PFSK-1 (cell line): ENCODE data around the gene ADAMTSL4.

ENCODE experiments used
- FOXP2 ChIP-seq: optimal IDR thresholded peaks from 2 replicates; pipeline ENCODE3; 2011; ENCODE audit warnings: borderline replicate concordance, control low read depth, inconsistent platforms; ENCODE audit not compliant: insufficient read depth; ENCODE audit errors: extremely low read length, extremely low read depth
- POLR2AphosphoS5 ChIP-seq: IDR thresholded peaks from 2 replicates; pipeline ENCODE4 v1.6.1; 2012; ENCODE audit warnings: low read depth, mild to moderate bottlenecking, control low read depth, low read length, moderate library complexity
- SIN3A ChIP-seq: IDR thresholded peaks from 2 replicates; pipeline ENCODE4 v1.6.1; 2012; ENCODE audit warnings: mild to moderate bottlenecking, low read length, moderate library complexity, borderline replicate concordance; ENCODE audit not compliant: insufficient read depth
- TAF1 ChIP-seq: IDR thresholded peaks from 2 replicates; pipeline ENCODE4 v1.6.1; 2012; ENCODE audit warnings: low read length, control low read depth, borderline replicate concordance; ENCODE audit not compliant: insufficient read depth
- TF ChIP-seq, protein P1 (sequence below), 2 experiments: IDR thresholded peaks; 2 replicates each; pipeline versions ENCODE4 v1.6.1 to v1.8.0; 2011 to 2012; ENCODE audit warnings: low read depth in 2 of 2, low read length in 2 of 2, control low read depth in 1 of 2, inconsistent platforms in 1 of 2, mild to moderate bottlenecking in 1 of 2, moderate library complexity in 1 of 2; ENCODE audit not compliant: insufficient read depth in 1 of 2

Gene ADAMTSL4

DNA sequence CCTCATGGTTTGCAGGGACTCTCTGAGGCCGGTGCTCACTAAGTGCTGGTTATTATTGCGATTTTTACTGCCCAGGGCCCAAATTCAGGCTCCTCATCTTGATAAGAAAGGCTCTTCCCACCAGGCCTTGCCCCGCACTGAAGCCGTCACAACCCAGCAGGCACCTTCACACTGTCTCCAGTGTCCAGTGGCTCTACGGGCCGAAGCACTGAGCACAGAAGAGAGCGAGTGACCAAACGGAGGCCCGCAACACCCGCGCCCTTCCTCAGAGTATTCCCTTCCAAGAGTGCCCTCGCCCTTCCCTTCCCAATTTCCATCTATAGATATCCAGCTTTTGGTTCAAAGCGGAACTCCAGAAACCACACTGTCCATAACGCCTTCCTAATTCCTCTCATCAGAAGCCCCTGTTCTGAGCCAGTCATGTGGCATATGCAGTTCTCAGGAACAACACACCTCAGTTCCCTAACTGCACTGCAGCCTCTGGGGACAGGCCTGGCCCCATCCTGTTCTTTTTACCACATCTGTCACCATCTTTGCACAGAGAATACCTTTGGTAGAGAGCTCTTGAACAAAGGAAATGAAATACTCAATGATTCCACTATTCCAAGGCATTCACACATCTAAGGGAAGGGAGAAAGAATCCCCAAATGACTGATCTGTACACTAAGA lies 18.6 kb upstream of the ADAMTSL4 start:
- no peak for TF ChIP-seq FOXP2

DNA sequence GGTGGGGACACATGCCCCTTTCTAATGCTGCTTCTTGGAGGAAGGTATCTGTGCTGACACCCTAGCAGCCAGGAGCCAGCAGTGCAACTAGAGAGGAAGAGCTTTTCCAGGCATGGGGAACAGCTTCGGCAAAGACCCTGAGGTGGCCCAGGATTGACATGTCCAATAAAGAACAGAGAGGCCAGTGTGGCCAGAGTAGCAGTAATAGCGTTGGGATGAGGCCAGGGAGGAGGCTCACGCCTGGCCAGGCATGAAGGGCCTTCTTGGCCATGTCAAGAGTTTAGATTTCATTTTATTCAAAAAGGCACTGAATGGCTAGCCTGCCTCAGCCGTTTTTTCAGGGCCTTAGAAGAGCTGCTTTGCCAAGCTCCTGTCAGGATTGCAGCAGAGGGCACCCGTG lies 16.3 kb upstream of the ADAMTSL4 start:
- TF ChIP-seq SIN3A (no peak), FOXP2 (no peak), TAF1 (no peak), POLR2AphosphoS5 (no peak)
- TF ChIP-seq, protein P1, sequence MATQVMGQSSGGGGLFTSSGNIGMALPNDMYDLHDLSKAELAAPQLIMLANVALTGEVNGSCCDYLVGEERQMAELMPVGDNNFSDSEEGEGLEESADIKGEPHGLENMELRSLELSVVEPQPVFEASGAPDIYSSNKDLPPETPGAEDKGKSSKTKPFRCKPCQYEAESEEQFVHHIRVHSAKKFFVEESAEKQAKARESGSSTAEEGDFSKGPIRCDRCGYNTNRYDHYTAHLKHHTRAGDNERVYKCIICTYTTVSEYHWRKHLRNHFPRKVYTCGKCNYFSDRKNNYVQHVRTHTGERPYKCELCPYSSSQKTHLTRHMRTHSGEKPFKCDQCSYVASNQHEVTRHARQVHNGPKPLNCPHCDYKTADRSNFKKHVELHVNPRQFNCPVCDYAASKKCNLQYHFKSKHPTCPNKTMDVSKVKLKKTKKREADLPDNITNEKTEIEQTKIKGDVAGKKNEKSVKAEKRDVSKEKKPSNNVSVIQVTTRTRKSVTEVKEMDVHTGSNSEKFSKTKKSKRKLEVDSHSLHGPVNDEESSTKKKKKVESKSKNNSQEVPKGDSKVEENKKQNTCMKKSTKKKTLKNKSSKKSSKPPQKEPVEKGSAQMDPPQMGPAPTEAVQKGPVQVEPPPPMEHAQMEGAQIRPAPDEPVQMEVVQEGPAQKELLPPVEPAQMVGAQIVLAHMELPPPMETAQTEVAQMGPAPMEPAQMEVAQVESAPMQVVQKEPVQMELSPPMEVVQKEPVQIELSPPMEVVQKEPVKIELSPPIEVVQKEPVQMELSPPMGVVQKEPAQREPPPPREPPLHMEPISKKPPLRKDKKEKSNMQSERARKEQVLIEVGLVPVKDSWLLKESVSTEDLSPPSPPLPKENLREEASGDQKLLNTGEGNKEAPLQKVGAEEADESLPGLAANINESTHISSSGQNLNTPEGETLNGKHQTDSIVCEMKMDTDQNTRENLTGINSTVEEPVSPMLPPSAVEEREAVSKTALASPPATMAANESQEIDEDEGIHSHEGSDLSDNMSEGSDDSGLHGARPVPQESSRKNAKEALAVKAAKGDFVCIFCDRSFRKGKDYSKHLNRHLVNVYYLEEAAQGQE (IDR thresholded peaks at IDR 0.05; ENCODE audit: insufficient read depth in 1 of 2, low read depth in 2 of 2, low read length in 2 of 2) = no peak

DNA sequence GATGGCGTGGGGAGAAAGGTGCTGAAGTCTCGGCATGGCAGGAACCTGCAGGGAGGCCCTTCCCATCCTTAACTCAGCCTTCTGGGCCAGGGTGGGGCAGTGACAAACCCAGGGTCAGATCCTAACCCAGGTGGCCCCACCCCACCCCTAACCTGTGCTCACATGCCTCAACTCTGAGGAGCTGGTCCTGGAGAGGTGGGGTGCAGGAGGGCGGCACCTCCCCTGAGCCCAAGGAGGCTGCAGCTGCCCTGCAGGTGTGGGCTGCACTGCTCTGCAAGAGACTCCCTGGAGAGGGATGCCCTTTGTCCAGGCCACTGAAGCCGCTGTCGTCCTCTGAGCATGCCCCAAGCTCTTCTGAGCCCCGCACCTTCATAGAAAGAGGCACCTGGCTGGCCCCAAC lies 15.2 kb upstream of the ADAMTSL4 start:
- TF ChIP-seq, protein P1 (IDR thresholded peaks at IDR 0.05; ENCODE audit: insufficient read depth in 1 of 2, low read depth in 2 of 2, low read length in 2 of 2) = no peak
- no peak for TF ChIP-seq POLR2AphosphoS5
- no peak for TF ChIP-seq TAF1
- TF ChIP-seq FOXP2 = no peak
- TF ChIP-seq SIN3A = no peak

DNA sequence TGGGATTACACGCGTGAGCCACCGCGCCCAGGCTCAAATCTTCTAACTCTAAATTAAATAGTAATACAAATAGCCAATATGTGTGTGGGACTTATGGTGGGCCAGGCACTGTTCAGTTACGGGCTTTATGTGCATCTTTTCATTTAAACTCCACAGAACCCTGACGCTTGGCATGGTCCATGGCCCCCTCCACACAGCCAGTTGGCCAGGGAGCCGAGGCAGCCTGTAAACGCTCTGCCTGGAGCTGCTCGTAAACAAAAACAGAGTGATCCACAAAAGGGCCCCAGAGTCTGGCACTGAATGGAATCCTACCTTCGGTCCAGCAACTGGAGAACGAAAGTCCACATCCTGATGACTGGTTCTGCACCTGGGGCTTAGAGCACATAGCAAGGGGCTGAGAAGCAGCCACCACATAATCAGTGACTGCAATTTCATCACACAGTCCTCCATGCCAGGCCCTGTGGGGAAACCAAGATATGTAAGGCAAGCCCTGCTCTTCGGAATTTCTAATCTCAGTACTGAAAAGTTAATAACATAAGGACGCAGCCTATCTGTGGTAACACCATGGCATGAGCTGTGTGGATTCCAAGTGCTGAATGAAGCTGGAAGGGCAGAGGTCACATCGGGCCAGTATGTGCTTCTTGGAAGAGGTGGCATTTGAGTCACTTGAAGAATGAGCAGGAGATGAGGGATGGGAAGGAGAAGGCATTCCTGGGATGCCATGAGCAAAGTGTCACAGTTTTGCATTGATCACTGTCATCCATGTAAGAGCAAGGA lies 13.5 kb upstream of the ADAMTSL4 start:
- TF ChIP-seq, protein P1 (IDR thresholded peaks at IDR 0.05; ENCODE audit: insufficient read depth in 1 of 2, low read depth in 2 of 2, low read length in 2 of 2) = no peak
- TF ChIP-seq FOXP2 = no peak
- TF ChIP-seq TAF1 = no peak
- TF ChIP-seq SIN3A = no peak
- no peak for TF ChIP-seq POLR2AphosphoS5

DNA sequence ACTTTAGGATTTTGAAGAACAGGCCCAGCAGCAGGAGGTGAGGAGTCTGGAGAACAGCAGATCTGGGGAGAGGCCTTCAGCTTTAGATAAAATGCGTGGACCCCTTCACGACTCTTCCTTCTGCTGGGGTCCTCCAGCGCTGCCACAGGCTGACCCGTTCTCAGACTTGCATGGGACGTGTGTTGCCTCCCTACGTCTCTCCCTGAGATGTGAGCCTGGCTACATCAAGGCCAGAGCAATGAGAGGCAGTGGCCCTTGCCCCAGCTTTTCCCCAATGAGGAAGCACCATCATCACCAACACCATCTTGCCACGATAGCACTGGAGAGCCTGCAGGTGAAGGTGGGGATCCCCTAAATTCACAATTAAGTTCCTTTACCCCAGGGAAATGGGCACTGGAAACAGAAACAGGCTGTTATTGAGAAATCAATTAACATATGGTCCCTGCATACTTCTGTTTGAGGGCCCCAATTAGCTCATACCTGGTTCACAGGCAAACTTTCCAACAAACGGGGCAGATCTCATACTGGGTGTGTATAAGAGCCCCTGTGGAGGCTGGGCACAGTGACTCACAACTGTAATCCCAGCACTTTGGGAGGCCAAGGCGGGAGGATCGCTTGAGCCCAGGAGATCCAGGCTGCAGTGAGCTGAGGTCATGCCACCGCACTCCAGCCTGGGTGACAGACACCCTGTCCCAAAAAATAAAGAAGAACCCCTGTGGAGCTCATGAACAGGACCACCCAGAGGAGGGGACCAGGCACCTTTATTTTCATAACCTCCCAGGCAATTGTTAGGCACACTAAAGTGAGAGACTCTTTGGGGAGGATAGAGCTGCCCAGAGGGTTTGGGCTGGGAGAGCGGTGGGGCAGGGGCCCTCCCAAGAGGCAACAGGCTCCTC lies 12.1 kb upstream of the ADAMTSL4 start:
- TF ChIP-seq TAF1 = no peak
- no peak for TF ChIP-seq FOXP2
- TF ChIP-seq POLR2AphosphoS5 = no peak
- TF ChIP-seq, protein P1 (IDR thresholded peaks at IDR 0.05; ENCODE audit: insufficient read depth in 1 of 2, low read depth in 2 of 2, low read length in 2 of 2) = no peak
- TF ChIP-seq SIN3A = no peak
